ENCODE results near the gene TEKTIP1.
"Not testable (repeated sequence)": the region's sequence is repeated elsewhere in the genome, so short reads cannot be mapped to it uniquely, and the experiment has no call there.

The TEKTIP1 gene

GRCh38 chr19:3563709-3564524 is 24.9 kb downstream of the TEKTIP1 start:
- DNase-seq = no peak

GRCh38 chr19:3565139-3565538 is 26.2 kb downstream of the TEKTIP1 start:
- no peak for DNase-seq

DNA sequence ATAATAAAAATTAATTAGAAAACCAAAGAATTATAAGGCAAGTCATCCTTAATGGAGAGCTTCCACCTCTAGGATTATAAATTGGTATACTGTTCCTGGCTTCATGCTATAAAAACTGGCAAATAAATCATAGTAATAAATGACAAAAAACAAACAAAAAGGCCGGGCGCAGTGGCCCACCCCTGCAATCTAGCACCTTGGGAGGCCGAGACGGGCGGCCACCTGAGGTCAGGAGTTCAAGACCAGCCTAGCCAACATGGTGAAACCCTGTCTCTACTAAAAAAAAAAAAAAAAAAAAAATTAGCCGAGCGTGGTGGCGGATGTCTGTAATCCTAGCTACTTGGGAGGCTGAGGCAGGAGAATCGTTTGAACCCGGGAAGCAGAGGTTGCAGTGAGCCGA is 31.1 kb downstream of the TEKTIP1 start:
- DNase-seq = not testable (repeated sequence)

DNA sequence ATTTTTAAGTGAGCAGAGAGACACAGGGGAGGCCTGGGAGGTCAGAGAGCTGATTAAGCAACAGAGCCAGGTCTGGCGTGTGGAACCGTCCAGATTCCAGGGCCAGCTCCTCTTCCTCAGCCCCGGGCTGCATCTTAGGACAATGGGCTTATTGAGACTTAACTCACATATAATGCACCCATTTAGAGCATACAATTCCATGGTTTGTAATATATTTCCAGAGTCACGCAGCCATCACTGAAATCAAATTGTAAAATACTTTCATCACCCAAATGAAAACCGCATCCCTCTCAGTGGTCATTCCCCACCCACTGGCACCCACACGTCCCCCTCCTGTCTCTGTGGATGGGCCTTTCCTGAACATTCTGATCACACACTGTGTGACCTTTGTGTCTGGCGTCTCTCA is 31.6 kb downstream of the TEKTIP1 start:
- no peak for DNase-seq

GRCh38 chr19:3572132-3572854 is 33.3 kb downstream of the TEKTIP1 start:
- DNase-seq = peak; percentile 100

DNA sequence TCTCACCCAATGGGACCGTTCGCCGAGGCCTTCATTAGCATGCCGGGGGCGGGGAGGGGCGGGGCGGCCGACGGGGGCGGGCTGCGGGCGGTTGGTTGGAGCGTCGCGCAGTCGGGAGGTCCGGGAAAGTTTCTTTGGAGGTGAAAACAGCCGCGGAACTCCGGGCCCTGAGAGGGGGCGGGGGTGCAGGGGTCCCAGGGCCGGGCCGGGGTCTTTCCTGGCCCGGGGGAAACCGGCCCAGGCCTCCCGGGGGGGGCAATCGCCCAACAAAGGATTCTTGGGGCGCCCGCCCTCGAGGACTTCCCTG is 33.8 kb downstream of the TEKTIP1 start, which contains the start of gene HMG20B:
Gene HMG20B (plus strand): TSS at position 90 of the 307 bp plus-strand sequence. CDS start 366 bp downstream, outside the sequence.
- DNase-seq = no peak

GRCh38 chr19:3573162-3573857 is 34.3 kb downstream of the TEKTIP1 start:
- no peak for DNase-seq

DNA sequence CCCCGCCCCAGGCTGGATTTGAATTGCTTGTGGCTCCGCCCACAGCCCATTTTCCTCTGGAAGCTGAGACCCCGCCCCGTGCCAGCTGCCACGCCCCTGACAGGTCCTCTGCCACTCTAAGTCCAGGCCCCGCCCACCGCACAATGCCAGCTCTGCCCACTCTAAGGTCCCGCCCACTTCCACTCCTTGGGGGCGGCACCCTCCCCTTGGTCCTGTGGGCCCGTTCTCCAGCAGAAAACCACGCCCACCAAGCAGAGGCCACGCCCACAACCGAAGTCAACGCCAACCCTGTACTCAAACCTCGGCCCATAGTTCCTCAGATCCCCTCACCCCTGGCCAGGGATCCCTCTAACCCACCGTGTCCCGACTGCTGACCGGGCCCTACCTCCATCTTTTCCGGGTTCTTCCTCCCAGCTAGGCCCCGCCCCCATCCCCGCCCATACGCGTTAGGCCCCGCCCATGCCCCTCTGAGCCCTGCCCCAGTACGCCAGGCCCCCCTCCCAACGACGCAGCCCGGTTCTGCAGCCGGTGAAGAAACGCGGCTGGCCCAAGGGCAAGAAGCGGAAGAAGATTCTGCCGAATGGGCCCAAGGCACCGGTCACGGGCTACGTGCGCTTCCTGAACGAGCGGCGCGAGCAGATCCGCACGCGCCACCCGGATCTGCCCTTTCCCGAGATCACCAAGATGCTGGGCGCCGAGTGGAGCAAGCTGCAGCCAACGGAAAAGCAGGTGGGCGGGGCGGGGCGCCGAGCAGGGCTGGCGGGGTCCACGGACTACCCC is 35.1 kb downstream of the TEKTIP1 start:
- peak; percentile 92 for DNase-seq

DNA sequence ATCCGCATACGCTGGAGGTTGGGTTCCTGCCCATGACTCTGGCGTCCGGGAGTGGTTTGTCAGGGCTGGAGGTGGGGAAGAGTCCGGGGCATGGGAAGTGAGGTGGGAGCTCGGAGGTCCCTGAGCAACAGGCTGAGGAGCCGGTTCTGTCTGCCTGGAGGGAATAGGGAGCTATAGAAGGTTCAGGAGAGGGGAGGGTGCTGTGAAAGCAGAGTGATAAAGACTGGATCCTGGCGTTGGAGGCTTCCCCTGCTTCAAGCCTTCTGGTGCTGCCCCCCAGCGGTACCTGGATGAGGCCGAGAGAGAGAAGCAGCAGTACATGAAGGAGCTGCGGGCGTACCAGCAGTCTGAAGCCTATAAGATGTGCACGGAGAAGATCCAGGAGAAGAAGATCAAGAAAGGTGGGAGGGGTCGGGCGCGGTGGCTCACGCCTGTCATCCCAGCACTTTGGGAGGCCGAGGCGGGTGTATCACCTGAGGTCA is 36.3 kb downstream of the TEKTIP1 start:
- DNase-seq = no peak

GRCh38 chr19:3575949-3576673 is 37.1 kb downstream of the TEKTIP1 start:
- no peak for DNase-seq

DNA sequence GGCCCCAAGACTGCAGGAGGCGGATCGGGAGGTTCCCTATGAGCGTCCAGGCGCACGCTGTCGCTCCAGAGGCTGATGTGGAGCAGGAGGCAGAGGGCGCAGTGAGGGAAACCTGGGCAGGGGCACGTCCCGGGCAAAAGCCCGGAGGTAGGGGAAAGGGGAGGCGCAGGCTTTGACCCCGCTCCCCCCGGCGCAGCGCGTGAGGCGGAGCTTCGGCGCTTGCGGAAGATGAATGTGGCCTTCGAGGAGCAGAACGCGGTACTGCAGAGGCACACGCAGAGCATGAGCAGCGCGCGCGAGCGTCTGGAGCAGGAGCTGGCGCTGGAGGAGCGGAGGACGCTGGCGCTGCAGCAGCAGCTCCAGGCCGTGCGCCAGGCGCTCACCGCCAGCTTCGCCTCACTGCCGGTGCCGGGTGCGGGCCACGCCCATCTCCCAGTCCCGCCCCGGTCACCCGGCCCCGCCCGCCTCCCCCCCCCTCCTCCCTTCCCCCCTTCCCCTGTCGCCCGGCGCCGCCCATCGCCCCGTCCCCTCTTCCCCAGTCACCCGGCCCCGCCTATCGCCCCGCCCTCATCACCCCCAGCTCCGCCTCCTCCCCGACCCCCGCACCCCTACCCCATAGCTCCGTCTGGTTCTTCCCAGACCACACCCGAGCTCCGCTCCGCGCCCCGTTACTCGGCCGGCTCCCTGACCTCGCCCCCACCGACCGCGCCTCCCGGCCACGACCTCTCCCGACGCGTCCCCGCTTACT is 37.9 kb downstream of the TEKTIP1 start:
- peak; percentile 72 for DNase-seq

DNA sequence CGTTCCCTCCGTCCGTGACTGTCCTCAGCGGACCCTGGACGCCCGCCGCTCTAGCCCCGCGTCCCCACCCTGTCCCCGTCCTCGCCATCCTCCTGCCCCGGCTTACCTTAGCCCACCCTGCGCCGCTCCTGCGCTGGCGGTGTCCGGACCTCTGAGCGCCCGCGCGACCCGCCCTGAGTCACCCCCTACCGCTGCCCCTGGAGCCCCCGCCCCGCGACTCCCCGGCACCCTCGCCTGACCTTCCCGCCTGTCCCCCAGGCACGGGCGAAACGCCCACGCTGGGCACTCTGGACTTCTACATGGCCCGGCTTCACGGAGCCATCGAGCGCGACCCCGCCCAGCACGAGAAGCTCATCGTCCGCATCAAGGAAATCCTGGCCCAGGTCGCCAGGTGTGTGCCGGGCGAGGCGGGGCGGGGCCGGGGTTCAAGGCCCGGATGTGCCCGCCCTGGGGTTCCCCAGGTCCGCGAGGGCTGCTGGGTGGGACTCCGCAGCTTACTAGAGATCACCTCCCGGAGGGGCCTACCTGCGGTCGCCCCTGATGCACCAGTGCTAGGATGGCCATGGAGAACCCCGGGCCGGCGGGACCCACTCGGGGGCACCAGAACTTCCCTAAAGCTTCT is 38.9 kb downstream of the TEKTIP1 start:
- no peak for DNase-seq

DNA sequence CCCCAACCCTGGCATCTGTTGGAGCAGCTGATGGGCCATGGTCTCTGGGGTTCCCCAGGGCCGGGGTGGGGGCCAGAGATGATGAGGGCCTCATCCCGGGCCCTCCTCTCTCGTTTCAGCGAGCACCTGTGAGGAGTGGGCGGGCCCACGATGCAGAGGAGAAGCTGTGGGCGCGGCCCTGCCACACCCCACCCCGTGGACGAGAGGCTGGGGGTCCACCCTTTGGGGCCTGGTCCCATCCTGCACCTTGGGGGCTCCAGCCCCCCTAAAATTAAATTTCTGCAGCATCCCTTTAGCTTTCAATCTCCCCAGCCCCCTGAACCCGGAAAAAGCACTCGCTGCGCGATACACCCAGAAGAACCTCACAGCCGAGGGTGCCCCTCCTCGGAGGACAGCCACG is 39.4 kb downstream of the TEKTIP1 start:
- no peak for DNase-seq

DNA sequence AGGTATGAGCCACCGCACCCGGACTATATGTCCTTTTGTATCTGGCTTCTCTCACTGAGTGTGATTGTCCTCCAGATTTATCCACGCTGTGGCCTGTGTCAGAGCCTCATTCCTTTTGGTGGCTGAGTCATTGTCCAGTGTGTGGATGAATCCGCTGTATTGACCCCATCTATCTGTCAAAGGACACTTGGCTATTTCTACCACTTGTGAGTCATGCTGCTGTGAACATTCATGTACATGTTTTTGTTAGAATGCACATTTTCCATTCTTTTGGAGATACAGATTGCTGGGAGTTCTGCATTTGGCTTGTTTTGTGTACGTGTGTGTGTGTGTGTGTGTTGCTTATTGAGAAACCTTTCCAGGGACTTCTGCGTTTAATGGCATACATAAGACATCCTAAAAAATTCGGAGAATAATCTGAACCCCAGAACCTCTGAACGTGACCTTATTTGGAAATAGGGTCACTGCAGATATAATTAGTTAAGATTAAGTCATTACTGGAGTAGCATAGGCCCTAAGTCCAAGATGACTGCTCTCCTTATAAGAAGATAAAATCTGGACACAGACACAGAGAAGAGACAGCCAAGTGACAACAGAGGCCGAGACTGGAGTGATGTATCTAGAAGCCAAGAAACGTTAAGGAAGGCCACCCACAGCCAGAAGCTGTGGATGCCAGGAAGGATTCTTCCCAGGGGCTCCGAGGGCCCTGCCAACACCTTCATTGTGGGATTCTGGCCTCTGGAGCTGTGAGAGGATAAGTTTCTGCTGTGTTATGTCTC is 41.4 kb downstream of the TEKTIP1 start:
- DNase-seq = peak; percentile 82

GRCh38 chr19:3581792-3582191 is 42.8 kb downstream of the TEKTIP1 start:
- not testable (repeated sequence) for DNase-seq

- not testable (repeated sequence) for DNase-seq
These were observed 45.2 kb downstream of the TEKTIP1 start for GRCh38 chr19:3584036-3584802.

- DNase-seq = no peak
These were observed 46.5 kb downstream of the TEKTIP1 start, which contains the start of gene GIPC3 for GRCh38 chr19:3585301-3586126. GIPC3 (plus strand) TSS chr19:3585478; CDS start chr19:3585598, 120 bp downstream.

DNA sequence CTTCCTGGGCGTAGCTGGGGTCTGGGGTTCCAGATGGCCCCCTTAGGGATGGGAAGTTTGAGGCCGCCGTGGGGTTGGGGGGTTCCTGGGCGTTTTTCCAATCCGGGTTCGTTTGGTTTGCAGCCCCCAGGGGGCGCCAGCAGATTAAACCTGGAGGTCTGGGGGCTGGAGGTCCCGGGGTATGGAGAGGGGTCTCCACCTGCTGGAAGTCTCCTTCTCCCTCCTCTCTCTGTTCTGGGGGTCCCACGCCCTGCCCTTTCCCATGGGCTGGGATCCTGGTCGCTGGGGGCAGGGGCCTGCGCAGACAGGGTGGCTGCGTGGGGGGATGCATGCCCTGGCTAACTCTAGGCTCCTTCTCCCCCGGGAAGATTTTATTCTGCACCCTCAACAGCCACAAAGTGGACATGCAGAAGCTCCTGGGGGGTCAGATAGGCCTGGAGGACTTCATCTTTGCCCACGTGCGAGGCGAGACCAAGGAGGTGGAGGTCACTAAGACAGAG is 47.2 kb downstream of the TEKTIP1 start:
- no peak for DNase-seq

Measured in fibroblast of skin of right quadriceps (primary cell).